ENCODE measurements around the gene TMEM201.

DNA sequence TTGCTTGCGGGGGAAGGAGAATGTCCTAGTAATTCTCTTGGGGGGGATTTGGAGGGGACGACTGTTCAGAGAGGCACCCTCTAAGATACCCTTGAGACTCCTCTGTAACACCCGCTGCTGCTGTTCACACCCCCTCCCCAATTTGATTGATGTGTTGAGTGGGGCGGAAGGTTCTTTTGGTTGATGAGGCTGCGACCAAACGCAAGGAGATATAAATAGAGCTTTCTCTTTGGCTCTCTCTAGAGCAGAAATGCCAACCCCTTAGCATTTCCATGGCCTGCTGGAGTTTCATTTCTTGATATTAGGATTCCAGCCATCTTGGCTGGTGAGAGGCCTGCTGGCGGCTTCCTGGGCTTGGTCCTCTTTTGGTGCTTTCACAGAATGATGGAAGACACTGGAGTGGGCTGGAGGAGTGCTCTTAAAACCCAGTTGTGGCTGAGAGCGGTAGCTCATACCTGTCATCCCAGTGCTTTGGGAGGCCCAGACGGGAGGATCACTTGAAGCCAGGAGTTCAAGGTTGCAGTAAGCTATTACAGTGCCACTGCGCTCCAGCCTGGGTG, 64.9 kb downstream of the TMEM201 start:
- TF ChIP-seq, protein P1, sequence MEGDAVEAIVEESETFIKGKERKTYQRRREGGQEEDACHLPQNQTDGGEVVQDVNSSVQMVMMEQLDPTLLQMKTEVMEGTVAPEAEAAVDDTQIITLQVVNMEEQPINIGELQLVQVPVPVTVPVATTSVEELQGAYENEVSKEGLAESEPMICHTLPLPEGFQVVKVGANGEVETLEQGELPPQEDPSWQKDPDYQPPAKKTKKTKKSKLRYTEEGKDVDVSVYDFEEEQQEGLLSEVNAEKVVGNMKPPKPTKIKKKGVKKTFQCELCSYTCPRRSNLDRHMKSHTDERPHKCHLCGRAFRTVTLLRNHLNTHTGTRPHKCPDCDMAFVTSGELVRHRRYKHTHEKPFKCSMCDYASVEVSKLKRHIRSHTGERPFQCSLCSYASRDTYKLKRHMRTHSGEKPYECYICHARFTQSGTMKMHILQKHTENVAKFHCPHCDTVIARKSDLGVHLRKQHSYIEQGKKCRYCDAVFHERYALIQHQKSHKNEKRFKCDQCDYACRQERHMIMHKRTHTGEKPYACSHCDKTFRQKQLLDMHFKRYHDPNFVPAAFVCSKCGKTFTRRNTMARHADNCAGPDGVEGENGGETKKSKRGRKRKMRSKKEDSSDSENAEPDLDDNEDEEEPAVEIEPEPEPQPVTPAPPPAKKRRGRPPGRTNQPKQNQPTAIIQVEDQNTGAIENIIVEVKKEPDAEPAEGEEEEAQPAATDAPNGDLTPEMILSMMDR (IDR thresholded peaks at IDR 0.05; ENCODE audit: extremely low read depth in 1 of 2, insufficient read depth in 1 of 2, low read depth in 1 of 2, low read length in 2 of 2) = no peak
- no peak for TF ChIP-seq POLR2A (IDR thresholded peaks at IDR 0.05; ENCODE audit: low read depth, low read length)
- no peak for TF ChIP-seq EZH2 (IDR thresholded peaks at IDR 0.05; ENCODE audit: borderline replicate concordance, low read depth, low read length, severe bottlenecking)
- TF ChIP-seq POLR2AphosphoS5 (IDR thresholded peaks at IDR 0.05; ENCODE audit: insufficient read depth, low read depth, low read length) = no peak
- TF ChIP-seq MYC (IDR thresholded peaks at IDR 0.05; ENCODE audit: low read depth, low read length) = no peak
- TF ChIP-seq GATA2 (IDR thresholded peaks at IDR 0.05; ENCODE audit: insufficient read depth, insufficient read length, low read depth, low read length) = no peak
- TF ChIP-seq, protein P2, sequence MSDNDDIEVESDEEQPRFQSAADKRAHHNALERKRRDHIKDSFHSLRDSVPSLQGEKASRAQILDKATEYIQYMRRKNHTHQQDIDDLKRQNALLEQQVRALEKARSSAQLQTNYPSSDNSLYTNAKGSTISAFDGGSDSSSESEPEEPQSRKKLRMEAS (IDR thresholded peaks at IDR 0.05; ENCODE audit: insufficient read depth, insufficient read length) = no peak
- TF ChIP-seq JUN (IDR thresholded peaks at IDR 0.05; ENCODE audit: borderline replicate concordance, insufficient read depth, insufficient read length, low read depth) = no peak
- no peak for TF ChIP-seq FOS (IDR thresholded peaks at IDR 0.05; ENCODE audit: borderline replicate concordance, insufficient read depth, low read length)
